Measurements from ENCODE around the gene PRSS23. TPM values are rescaled to one million over a fixed set of nuclear protein-coding genes. Genes with fewer than 3 reads are reported as not detected.

Gene PRSS23
- total RNA-seq, 1 donor from 2014 or later, result 47.1 TPM

- H3K27ac Mint-ChIP-seq, result no peak overlapping the region
- H3K27me3 Mint-ChIP-seq, result peaks cover 12% of the 10 kb centered on the region
- H3K4me1 Mint-ChIP-seq (ENCODE audit: unreplicated experiment), result peaks cover 35% of the 10 kb centered on the region
- no peak for TF ChIP-seq CTCF (conservative IDR thresholded peaks at IDR 0.05)
- no peak for DNase-seq (ENCODE audit: extremely low spot score, unreplicated experiment)
- H3K4me3 Mint-ChIP-seq, result peak overlapping the region; percentile 91
- peaks cover 14% of the 10 kb centered on the region for H3K36me3 Mint-ChIP-seq
- no peaks in the 10 kb centered on the region for H3K9me3 Mint-ChIP-seq
Observed at GRCh38 chr11:86802146-86802545, 1.8 kb downstream of the PRSS23 start.

DNA sequence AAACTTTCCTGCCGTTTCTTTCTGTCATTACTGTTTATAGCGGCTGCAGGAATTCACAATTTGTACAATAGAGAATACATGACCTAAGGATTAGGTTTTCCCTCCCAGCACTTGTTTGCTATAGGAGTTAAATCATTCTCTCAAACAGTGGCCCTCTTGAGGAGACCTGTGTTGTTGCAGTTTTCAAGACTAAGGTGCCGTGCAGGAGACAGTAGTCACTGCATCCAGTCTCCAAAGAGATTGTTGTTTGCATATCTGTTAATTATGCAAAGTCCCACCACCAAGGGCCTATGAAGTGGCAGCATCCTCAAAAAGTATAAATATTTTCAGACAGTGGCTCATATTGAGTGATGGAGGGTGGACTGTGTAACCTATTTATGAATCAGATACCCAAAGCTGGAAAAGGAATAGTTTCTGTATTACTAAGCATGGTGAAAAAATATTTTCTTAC lies 2.3 kb downstream of the PRSS23 start:
- Mint-ChIP-seq H3K27ac (no peak overlapping the region), H3K27me3 (peaks cover 12% of the 10 kb centered on the region), H3K9me3 (no peaks in the 10 kb centered on the region), H3K36me3 (peaks cover 15% of the 10 kb centered on the region), H3K4me1 (ENCODE audit: unreplicated experiment) (peaks cover 40% of the 10 kb centered on the region), H3K4me3 (peak overlapping the region; percentile 91)
- TF ChIP-seq CTCF (conservative IDR thresholded peaks at IDR 0.05), result peak; percentile 79
- no peak for DNase-seq (ENCODE audit: extremely low spot score, unreplicated experiment)

- H3K27me3 Mint-ChIP-seq, result peaks cover 8% of the 10 kb centered on the region
- DNase-seq (ENCODE audit: extremely low spot score, unreplicated experiment), result no peak
- H3K36me3 Mint-ChIP-seq, result peaks cover 15% of the 10 kb centered on the region
- no peak overlapping the region for H3K27ac Mint-ChIP-seq
- H3K9me3 Mint-ChIP-seq, result no peaks in the 10 kb centered on the region
- peak overlapping the region; percentile 91 for H3K4me3 Mint-ChIP-seq
- H3K4me1 Mint-ChIP-seq (ENCODE audit: unreplicated experiment), result peaks cover 41% of the 10 kb centered on the region
- TF ChIP-seq CTCF (conservative IDR thresholded peaks at IDR 0.05), result no peak
Observed at GRCh38 chr11:86803136-86804045, 3.0 kb downstream of the PRSS23 start.

- Mint-ChIP-seq H3K4me1 (ENCODE audit: unreplicated experiment) (peaks cover 51% of the 10 kb centered on the region), H3K4me3 (no peak overlapping the region), H3K27ac (no peak overlapping the region)
Observed at GRCh38 chr11:86804951-86805350, 4.6 kb downstream of the PRSS23 start.

GRCh38 chr11:86805873-86806310 lies 5.5 kb downstream of the PRSS23 start:
- Mint-ChIP-seq H3K27me3 (peaks cover 6% of the 10 kb centered on the region), H3K9me3 (no peaks in the 10 kb centered on the region), H3K27ac (peak overlapping the region; percentile 5), H3K4me3 (no peak overlapping the region), H3K4me1 (ENCODE audit: unreplicated experiment) (peaks cover 51% of the 10 kb centered on the region), H3K36me3 (peaks cover 23% of the 10 kb centered on the region)
- no peak for TF ChIP-seq CTCF (conservative IDR thresholded peaks at IDR 0.05)
- DNase-seq (ENCODE audit: extremely low spot score, unreplicated experiment), result no peak

More at GRCh38 chr11:86804951-86805350, 4.6 kb downstream of the PRSS23 start:
- TF ChIP-seq CTCF (conservative IDR thresholded peaks at IDR 0.05), result no peak
- no peaks in the 10 kb centered on the region for H3K9me3 Mint-ChIP-seq
- peaks cover 8% of the 10 kb centered on the region for H3K27me3 Mint-ChIP-seq
- no peak for DNase-seq (ENCODE audit: extremely low spot score, unreplicated experiment)
- peaks cover 23% of the 10 kb centered on the region for H3K36me3 Mint-ChIP-seq
